DLD1 (cell line): ENCODE measurements around the gene TTC21B.

ENCODE experiments used
- in situ Hi-C: cut with HindIII; loops from 2 replicates; pipeline ENCODE4 v1.10.0; 2017; ENCODE audit warnings: low sequenced_read_pairs

TTC21B gene

DNA sequence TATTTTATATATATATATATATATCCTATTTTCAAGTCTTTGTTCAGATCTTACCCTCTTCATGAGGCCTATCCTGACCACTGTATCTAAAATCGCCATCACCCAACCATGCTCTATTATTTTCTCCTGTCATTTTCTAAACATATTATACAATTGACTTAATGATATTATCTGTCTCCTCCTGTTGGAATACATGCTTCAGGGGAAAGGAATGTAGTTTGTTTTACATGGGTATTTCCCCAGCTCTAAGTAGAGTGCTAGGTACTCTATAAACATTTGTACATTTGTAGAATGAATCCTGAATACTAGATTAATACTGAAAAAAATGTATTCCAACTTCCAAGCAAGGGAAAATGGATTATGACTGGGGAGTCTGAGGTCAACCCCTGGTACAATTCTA is 26.2 kb downstream of the TTC21B start:
- in situ Hi-C loops = no loop called here

DNA sequence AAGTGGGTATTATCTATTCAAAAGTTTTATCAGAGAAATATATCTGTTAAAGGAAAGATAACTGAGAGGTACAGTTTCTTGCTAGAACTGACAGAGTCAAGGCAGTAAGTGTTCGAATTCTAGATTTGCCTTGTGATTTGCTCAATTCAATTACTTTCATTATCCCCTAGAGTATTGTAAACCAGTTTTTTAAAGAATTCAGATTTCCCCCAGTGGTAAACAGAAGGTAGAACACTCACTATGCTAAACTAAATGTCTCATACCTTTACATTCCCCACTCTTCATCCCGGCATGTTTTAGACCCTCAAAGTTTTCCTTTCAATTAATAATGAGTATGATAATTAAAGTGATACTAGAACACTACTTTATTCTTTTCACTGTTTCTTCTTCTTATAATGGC is 28.6 kb downstream of the TTC21B start:
- in situ Hi-C loops = no loop called here

DNA sequence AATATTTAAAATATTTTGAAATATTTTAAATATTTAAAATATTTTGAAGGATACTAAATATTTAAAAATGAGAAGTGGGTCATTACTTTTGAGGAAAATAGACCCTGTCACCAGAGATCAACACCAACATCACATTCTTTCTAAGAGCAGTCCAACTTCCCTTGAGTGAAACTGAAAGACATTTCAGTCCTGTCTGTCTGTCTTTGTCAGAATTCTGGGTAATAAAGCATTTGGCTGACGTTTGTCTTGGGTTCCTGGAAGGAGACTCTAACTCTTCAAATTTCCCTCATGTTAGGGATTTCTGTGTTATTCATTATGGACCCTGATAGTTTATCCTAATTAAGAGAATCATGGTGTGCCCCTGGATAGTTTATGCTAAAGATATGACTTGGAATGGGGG is 32.8 kb downstream of the TTC21B start:
- in situ Hi-C loops = no loop called here

DNA sequence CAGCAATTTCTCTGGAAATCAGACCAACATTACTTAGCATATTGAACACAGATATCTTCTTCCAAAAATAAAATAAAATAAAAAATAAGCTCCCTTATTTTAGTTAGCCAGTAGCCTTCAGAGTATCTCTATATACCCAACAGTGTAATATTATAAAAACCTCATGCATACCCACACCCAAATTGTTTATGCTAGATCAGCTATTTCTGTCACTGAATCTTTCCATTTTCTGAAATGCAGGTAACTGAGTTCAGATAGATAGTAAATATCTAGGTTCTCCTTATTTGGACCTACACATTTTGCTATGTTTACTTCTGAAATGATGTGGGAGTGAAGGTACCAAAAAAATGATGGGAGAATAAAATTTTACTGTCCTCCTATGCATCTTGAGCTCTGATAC is 39.9 kb downstream of the TTC21B start:
- in situ Hi-C loops = no loop called here

GRCh38 chr2:165911981-165912380 is 41.6 kb downstream of the TTC21B start:
- in situ Hi-C loops = no loop called here

DNA sequence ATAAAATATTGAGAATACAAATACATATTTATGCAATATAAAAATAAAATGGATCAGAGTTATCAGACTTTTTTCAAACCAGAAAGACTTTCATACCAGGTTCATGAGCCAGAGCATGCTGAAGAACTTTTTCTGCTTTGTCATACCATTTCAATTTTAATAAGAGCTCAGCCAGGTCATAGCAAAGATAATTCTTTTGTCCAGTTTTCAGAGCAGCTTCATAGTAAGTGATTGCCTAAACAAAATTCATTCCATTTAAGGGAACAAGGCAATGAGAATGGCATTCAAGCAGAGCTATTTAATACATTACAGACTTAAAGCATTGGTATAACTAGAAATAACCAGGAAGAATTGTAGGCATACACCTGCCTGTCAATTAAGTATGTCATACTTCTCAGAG is 42.3 kb downstream of the TTC21B start:
- in situ Hi-C loops = no loop called here

GRCh38 chr2:165909466-165909865 is 44.1 kb downstream of the TTC21B start:
- in situ Hi-C loops = no loop called here

- in situ Hi-C loops = no loop called here
Observed at GRCh38 chr2:165905854-165906253, 47.7 kb downstream of the TTC21B start.

DNA sequence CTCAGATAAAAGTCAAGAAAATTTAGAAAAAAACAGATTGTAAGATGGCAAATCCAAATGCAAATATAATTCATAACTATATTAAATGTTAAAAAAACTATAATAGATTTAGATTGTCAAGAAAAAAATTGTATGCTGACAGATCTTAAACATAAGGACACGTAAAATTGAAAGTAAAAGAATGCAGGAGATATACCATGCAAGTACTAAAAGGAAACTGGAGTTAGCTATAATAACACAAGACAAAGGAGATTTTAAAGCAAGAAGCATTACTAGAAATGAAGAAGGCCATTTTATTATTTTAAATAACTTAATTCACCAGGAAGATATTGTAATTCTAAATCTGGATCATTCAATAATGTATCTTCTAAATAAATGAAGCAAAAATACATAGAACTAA is 48.3 kb downstream of the TTC21B start:
- in situ Hi-C loops = no loop called here

- in situ Hi-C loops = no loop called here
Observed at GRCh38 chr2:165904432-165904831, 49.1 kb downstream of the TTC21B start.

DNA sequence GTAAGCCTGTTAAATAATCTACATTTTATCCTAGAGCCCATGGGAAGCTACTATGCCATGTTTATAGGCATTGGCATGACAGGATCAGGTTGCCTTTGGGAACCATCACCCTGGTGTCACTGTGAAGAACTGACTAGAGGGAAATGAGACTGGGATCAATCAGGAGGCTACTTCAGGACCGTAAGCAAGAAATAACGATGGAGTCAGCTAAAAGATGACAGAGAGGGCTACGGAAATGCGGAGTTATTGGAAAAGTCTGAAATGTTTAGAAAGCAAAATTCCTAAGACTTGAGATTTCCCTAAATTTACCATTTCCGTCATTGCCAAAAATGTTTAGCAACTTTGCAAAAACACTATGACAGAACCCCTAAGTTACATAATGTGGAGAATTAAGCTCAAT is 50.2 kb downstream of the TTC21B start:
- in situ Hi-C loops = no loop called here

GRCh38 chr2:165902934-165903333 is 50.6 kb downstream of the TTC21B start:
- in situ Hi-C loops = no loop called here

DNA sequence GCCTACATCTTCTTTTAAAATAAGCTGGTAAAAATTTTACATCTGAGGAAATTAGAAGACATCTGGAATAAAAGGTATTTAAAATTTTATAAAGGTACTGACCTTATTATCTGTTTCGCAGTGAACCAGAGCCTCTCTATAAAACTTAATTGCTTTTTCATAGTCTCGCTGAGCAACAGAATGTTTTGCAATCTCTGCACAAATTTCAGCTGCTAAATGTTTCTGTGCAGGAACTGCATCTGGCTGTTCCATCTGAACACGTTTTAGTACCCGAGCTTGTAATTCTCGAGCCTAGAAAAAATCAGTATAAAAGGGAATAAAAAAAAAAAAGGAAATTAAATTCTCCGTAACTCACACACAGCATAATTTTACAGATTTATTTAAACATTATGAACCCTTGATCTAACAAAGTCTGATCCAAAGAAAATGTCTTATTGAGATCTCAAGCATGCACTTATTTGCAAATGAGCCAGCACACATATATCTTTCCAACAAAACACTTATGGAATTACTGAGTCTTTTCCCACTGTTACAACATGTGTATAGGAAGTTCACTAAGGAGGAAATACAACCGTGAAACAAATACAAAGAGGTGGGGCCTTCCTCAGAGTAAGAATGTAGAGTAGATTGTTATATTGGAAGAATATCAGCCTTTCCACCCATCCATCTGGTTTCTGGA is 51.8 kb downstream of the TTC21B start:
- in situ Hi-C loops = no loop called here

DNA sequence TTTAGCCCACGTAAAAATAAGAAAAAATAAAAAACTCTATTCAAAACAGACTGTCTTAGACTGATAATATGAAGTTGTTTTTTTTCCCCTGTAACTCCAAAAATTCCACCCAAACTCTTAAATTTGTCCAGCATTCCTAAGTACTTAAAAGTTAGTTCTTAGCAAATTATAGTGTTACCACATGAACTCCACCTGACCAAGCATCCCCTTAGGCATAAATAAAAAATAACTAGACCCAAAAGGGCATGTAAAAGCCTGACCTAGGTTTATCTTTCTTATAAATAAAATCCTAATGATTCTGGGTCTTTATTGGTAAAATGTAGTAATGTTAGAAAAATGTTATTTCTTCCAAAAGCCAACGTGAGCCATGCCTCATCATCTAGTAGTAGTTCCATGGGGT is 54.3 kb downstream of the TTC21B start:
- in situ Hi-C loops = no loop called here

GRCh38 chr2:165898381-165898780 is 55.2 kb downstream of the TTC21B start:
- in situ Hi-C loops = no loop called here

DNA sequence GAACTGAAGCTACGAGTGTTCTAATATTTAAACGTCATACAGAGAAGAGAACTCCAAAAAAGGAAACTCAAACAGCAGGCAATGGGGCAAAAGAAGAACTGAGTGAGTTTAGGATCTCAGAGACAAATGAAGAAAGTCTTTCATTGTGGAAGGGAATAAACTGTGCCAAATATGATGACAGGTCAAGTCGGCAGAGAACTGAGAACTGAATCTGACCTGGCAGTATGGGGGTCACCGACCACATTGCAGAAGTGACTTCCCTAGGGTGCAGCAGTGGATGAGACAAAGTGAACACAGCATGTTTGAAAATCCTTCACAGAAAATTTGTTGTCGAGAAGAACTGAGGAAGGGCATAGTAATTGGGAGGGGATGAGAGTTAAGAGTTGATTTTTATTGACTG is 55.9 kb downstream of the TTC21B start:
- in situ Hi-C loops = no loop called here

- in situ Hi-C loops = no loop called here
Observed at GRCh38 chr2:165897074-165897473, 56.5 kb downstream of the TTC21B start.

DNA sequence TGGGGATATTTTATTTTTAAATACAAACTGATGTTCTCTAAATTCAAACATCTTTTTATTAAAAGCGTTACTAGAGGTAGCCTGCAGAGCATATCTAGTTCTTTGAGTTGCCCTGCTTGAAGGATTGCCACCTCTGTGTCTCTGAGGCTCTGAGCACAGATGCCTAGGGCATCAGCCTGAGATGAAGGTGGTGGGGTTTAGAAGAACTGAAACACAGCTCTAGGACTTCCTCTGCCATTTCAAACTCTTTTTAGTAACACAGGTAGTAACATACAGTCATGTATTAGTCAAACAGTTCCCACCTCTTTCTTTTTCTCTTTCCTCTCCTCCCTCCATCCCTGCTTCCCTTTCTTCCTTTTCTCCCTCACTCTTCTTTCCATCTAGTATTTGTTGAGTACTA is 57.6 kb downstream of the TTC21B start:
- in situ Hi-C loops = no loop called here

DNA sequence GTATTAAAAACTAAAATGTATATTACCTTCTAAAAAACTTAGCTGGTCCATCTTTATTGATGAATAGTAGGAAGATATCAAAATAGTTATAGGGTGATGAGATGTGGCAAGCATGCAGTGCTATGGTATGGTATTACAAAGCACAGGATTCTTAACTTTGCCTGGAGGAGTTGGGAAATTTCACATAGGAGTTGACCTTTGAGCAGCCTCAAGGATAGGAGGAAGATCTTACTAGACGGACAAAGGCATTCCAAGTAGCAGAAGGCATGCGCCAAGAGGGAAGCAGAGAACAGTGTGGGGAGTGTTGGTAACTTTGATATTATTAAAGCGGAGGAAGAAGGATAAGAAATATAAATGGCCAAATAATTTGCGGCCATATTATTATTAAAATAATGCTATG is 60.0 kb downstream of the TTC21B start:
- in situ Hi-C loops = no loop called here

DNA sequence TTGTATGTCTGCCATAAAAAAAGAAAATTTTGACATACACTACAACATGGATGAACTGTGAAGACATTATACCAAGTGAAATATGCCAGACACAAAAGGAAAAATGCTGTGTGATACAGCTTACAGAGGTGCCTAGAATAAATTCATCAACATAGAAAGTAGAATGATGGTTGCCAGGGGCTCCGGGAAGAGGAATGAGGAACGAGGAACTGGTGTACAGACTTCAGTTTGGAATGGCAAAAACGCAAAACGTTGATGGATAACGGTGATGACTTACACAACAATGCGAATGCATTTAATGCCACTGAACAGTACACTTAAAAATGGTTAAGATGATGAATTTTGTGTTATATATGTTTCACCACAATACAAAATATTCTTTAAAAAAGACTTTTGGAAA is 61.0 kb downstream of the TTC21B start:
- in situ Hi-C loops = no loop called here

DNA sequence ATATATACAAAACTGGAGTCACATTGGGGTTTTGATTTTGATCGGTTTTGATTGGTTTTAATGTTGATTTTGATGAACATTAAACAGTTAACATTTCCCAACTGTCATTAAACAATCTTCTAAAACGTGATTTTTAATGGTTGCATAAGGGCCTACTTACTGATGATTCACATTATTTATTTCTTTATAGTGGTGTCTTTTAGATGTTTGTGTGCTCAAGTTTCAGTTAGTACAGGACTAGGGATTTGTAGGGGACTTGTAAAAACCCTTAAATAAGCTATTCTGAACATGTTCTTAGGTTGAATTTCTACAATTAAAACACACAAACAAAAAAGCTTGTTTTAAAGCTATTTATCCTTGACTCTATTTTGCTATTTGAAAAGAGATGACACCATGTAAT is 61.6 kb downstream of the TTC21B start:
- in situ Hi-C loops = no loop called here

GRCh38 chr2:165891345-165891744 is 62.2 kb downstream of the TTC21B start:
- in situ Hi-C loops = no loop called here

GRCh38 chr2:165889798-165890197 is 63.8 kb downstream of the TTC21B start:
- in situ Hi-C loops = no loop called here
